Mononuclear cell (primary cell): ENCODE measurements around the gene SLC39A1. TPM values are rescaled to one million over a fixed set of nuclear protein-coding genes. Genes with fewer than 3 reads are reported as not detected.
"Not testable (repeated sequence)": the region's sequence is repeated elsewhere in the genome, so short reads cannot be mapped to it uniquely, and the experiment has no call there.

Source experiments
- H3K27me3 ChIP-seq: 2 replicates; pipeline ENCODE4 v1.6.0; 2011; ENCODE audit warnings: low read length, control low read depth; ENCODE audit not compliant: insufficient read depth
- H3K4me1 ChIP-seq: 2 replicates; pipeline ENCODE4 v1.5.1; 2011; ENCODE audit warnings: mild to moderate bottlenecking, low read length, control low read depth; ENCODE audit not compliant: insufficient read depth
- H3K4me3 ChIP-seq: 2 replicates; pipeline ENCODE4 v1.5.1; 2011; ENCODE audit warnings: mild to moderate bottlenecking, low read length, moderate library complexity
- H3K9me3 ChIP-seq: 2 replicates; pipeline ENCODE4 v1.5.1; 2011; ENCODE audit warnings: low read depth, mild to moderate bottlenecking, control low read depth, low read length
- total RNA-seq: library from RNA; depleted of rRNA; stranded (reverse); fragments of >200 nt; gene quantifications from one replicate; pipeline ENCODE4 v1.2.3, GENCODE V29; 2012

SLC39A1 gene
- total RNA-seq, 1 donor: 15.8 TPM

GRCh38 chr1:153916297-153916696 lies 47.0 kb downstream of the SLC39A1 start:
- H3K4me3 ChIP-seq: no peak overlapping the region
- H3K27me3 ChIP-seq: no peaks in the 10 kb centered on the region
- no peaks in the 10 kb centered on the region for H3K9me3 ChIP-seq
- peaks cover 38% of the 10 kb centered on the region for H3K4me1 ChIP-seq

DNA sequence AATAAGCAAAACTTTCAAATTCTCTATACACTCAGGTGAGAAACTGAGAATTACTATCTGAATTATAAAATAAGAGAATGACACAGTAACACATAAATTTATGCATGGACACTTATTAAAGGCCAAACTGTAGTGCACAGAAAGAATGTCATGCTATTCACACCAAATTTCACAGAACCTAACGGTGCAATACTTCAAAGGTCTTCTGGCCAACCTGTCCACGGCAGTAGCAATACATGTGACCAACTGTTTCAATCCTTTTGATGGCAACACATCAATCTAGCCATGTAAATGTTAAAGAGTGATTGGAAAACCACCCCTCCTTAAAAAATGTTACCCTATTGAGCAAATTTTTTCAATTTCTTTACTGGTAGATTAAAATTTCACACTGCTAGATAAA lies 51.0 kb downstream of the SLC39A1 start:
- Histone ChIP-seq H3K4me1 (peaks cover 11% of the 10 kb centered on the region), H3K9me3 (no peaks in the 10 kb centered on the region), H3K4me3 (no peak overlapping the region), H3K27me3 (no peaks in the 10 kb centered on the region)

DNA sequence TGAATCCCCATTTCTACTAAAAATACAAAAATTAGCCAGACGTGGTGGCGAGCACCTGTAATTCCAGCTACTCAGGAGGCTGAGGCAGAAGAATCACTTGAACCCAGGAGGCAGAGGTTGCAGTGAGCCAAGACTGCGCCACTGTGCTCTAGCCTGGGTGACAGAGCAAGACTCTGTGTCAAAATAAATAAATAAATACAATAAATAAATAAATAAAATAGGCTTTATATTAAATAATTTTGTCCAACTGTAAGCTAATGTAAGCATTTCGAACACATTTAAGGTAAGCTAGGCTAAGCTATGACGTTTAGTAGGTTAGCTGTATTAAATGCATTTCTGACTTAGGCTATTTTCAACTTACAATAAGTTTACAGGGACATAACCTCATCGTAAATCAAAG lies 52.8 kb downstream of the SLC39A1 start:
- not testable (repeated sequence) for H3K9me3 ChIP-seq, H3K4me3 ChIP-seq, H3K27me3 ChIP-seq
- H3K4me1 ChIP-seq: peaks cover 12% of the 10 kb centered on the region

Other genes starting within 250 kb of the SLC39A1 start
- gene INTS3, start 235.5 kb downstream of the SLC39A1 start, total RNA-seq: 11.6 TPM
- 7.5 TPM for gene SLC27A3, start 188.1 kb downstream of the SLC39A1 start, total RNA-seq
- gene GATAD2B, start 40.6 kb downstream of the SLC39A1 start, total RNA-seq: 15.5 TPM
- gene DENND4B, start 16.8 kb downstream of the SLC39A1 start, total RNA-seq: 37.3 TPM
- 31.2 TPM for gene CRTC2, start 4.9 kb downstream of the SLC39A1 start, total RNA-seq
- 2.4 TPM for gene CREB3L4, start 4.4 kb upstream of the SLC39A1 start, total RNA-seq
- gene JTB, start 14.1 kb upstream of the SLC39A1 start, total RNA-seq: 160 TPM
- gene RAB13, start 22.8 kb upstream of the SLC39A1 start, total RNA-seq: 1.2 TPM
- 8,524 TPM for gene RPS27, start 27.2 kb upstream of the SLC39A1 start, total RNA-seq
- under 0.01 TPM for gene NUP210L, start 191.5 kb upstream of the SLC39A1 start, total RNA-seq
- 973 TPM for gene TPM3, start 228.6 kb upstream of the SLC39A1 start, total RNA-seq
- gene CFAP141, start 242.8 kb upstream of the SLC39A1 start, total RNA-seq: not detected